PC-3 (cell line): ENCODE data around the gene MYH7. TPM values are rescaled to one million over a fixed set of nuclear protein-coding genes. Genes with fewer than 3 reads are reported as not detected.

Source experiments
- ATAC-seq: fragments of 200-7000 bp; cut with Tn5 transposase; 2 replicates; pipeline ENCODE4 v1.9.1; 2020; ENCODE audit warnings: mild to moderate bottlenecking, moderate library complexity
- BruUV-seq: library from RNA; stranded (reverse); fragments of 400-500 nt; replicated peaks from 2 replicates; lab custom pipeline; 2021; lab: Mats Ljungman, UMichigan
- CTCF ChIA-PET: fragments of 300-600 bp; sonication (Branson Sonifier 250); formaldehyde crosslinking; loops from one replicate; lab custom pipeline; 2022; ENCODE audit warnings: antibody characterized with exemption; lab: Charles Lee
- POLR2A ChIA-PET: fragments of 300-600 bp; sonication (Branson Sonifier 250); formaldehyde crosslinking; loops from one replicate; lab custom pipeline; 2022; ENCODE audit warnings: antibody characterized with exemption; ENCODE audit not compliant: unreplicated experiment; lab: Charles Lee
- DNase-seq: peaks from one replicate; pipeline ENCODE4 v3.0.0-alpha.2; 2015
- H2AFZ ChIP-seq: fragments of 300-600 bp; sonication (generic); 2 replicates; pipeline ENCODE4 v1.6.0; 2016; ENCODE audit warnings: antibody characterized with exemption, low read length
- H3F3A ChIP-seq: fragments of 300-600 bp; sonication (generic); one replicate; pipeline ENCODE4 v1.6.0; 2017; ENCODE audit warnings: antibody characterized with exemption, low read length, control low read depth, mild to moderate bottlenecking; ENCODE audit not compliant: unreplicated experiment
- H3K27ac ChIP-seq: fragments of 300-600 bp; sonication (generic); 2 replicates; pipeline ENCODE4 v1.5.1; 2016; ENCODE audit warnings: mild to moderate bottlenecking, low read length
- H3K27me3 ChIP-seq: fragments of 300-600 bp; sonication (generic); 2 replicates; pipeline ENCODE4 v1.6.1; 2016; ENCODE audit warnings: low read length, mixed read lengths
- H3K36me3 ChIP-seq: fragments of 300-600 bp; sonication (generic); 2 replicates; pipeline ENCODE4 v1.6.1; 2016; ENCODE audit warnings: low read depth, mixed run types, low read length, mixed read lengths
- H3K4me1 ChIP-seq: fragments of 300-600 bp; sonication (generic); 2 replicates; pipeline ENCODE4 v1.5.1; 2016; ENCODE audit warnings: low read length; ENCODE audit not compliant: insufficient read depth
- H3K4me2 ChIP-seq: fragments of 300-600 bp; sonication (generic); 2 replicates; pipeline ENCODE4 v1.6.0; 2016; ENCODE audit warnings: low read length
- H3K4me3 ChIP-seq: fragments of 300-600 bp; sonication (generic); 2 replicates; pipeline ENCODE4 v1.5.1; 2016; ENCODE audit warnings: mild to moderate bottlenecking, low read length, mixed read lengths
- H3K79me2 ChIP-seq: fragments of 300-600 bp; sonication (generic); 2 replicates; pipeline ENCODE4 v1.6.1; 2017; ENCODE audit warnings: low read length, mixed read lengths
- H3K9ac ChIP-seq: fragments of 300-600 bp; sonication (generic); 2 replicates; pipeline ENCODE4 v1.6.0; 2016; ENCODE audit warnings: mild to moderate bottlenecking, low read length
- H3K9me2 ChIP-seq: fragments of 300-600 bp; sonication (generic); replicated peaks from 2 replicates; pipeline ENCODE4 v1.6.1; 2016; ENCODE audit warnings: mixed run types, low read length, mixed read lengths
- H3K9me3 ChIP-seq: fragments of 300-600 bp; sonication (generic); 2 replicates; pipeline ENCODE4 v1.6.1; 2016; ENCODE audit warnings: low read length, mixed read lengths
- H4K20me1 ChIP-seq: fragments of 300-600 bp; sonication (generic); 2 replicates; pipeline ENCODE4 v1.6.1; 2016; ENCODE audit warnings: low read length, mixed read lengths
- EZH2 ChIP-seq: fragments of 300-600 bp; sonication (generic); IDR thresholded peaks from one replicate; pipeline ENCODE4 v1.6.1; 2017; ENCODE audit warnings: antibody characterized with exemption, mild to moderate bottlenecking, low read length; ENCODE audit not compliant: unreplicated experiment
- EZH2phosphoT487 ChIP-seq: fragments of 300-600 bp; sonication (generic); IDR thresholded peaks from 2 replicates; pipeline ENCODE4 v1.6.1; 2018; ENCODE audit warnings: mild to moderate bottlenecking, antibody characterized with exemption, low read length, borderline replicate concordance
- intact Hi-C: fragments of 100-400 bp; cut with micrococcal nuclease; formaldehyde crosslinking; loops from 2 replicates; pipeline ENCODE4 v1.9.0; 2023
- total RNA-seq: library from RNA; depleted of rRNA; stranded (reverse); fragments of >200 nt; gene quantifications from 2 replicates; pipeline ENCODE4 v1.2.3, GENCODE V29; 2014
- TF ChIP-seq, protein P1 (sequence below): fragments of 300-600 bp; sonication (generic); conservative IDR thresholded peaks from 2 replicates; pipeline ENCODE4 v1.5.1; 2017; ENCODE audit warnings: antibody characterized with exemption, low read depth, mild to moderate bottlenecking, low read length

The MYH7 gene
- total RNA-seq, 1 experiment from 2014 or later: not detected

DNA sequence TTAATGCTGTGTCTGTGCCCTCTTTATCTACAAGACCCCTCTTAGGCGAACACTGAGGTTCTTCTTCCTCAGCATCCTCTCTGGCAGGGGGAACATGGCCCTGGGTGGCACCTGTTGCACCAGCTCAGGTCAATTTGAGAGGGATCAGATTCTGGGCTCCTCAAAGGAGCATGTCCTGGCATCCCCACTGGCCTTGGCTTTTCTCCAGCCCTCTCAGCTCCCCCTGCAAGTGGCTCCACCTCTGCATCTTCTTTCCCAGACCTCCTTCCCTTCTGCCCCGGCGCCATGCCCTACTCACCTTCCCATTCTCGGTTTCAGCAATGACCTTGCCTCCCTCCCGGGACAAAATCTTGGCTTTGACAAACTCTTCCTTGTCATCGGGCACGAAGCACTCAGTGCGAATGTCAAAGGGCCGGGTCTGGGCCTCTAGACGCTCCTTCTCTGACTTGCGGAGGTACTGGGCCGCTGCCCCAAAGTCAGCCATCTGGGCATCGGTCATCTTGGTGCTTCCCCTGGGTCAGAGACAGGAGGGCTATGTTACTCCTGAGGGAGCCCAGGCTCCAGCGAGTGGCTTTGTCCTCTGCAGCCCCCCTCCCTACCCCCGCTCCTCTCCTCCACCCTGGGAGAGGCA lies 28.6 kb downstream of the MYH7 start:
- Histone ChIP-seq H3F3A (no peaks in the 10 kb centered on the region), H3K4me1 (no peaks in the 10 kb centered on the region), H2AFZ (no peak overlapping the region), H3K9me3 (no peaks in the 10 kb centered on the region), H3K4me3 (no peak overlapping the region), H3K9me2 (no peaks in the 10 kb centered on the region), H3K79me2 (no peaks in the 10 kb centered on the region), H4K20me1 (no peaks in the 10 kb centered on the region), H3K27ac (no peak overlapping the region), H3K4me2 (no peak overlapping the region), H3K27me3 (peaks cover 82% of the 10 kb centered on the region), H3K9ac (no peak overlapping the region), H3K36me3 (no peaks in the 10 kb centered on the region)
- intact Hi-C loops: no loop called here
- POLR2A ChIA-PET: no interaction called here
- BruUV-seq: no TSS peak
- ATAC-seq (no peak), DNase-seq (no peak)
- TF ChIP-seq, protein P1, sequence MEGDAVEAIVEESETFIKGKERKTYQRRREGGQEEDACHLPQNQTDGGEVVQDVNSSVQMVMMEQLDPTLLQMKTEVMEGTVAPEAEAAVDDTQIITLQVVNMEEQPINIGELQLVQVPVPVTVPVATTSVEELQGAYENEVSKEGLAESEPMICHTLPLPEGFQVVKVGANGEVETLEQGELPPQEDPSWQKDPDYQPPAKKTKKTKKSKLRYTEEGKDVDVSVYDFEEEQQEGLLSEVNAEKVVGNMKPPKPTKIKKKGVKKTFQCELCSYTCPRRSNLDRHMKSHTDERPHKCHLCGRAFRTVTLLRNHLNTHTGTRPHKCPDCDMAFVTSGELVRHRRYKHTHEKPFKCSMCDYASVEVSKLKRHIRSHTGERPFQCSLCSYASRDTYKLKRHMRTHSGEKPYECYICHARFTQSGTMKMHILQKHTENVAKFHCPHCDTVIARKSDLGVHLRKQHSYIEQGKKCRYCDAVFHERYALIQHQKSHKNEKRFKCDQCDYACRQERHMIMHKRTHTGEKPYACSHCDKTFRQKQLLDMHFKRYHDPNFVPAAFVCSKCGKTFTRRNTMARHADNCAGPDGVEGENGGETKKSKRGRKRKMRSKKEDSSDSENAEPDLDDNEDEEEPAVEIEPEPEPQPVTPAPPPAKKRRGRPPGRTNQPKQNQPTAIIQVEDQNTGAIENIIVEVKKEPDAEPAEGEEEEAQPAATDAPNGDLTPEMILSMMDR: no peak
- TF ChIP-seq EZH2 (no peak), EZH2phosphoT487 (no peak)
- CTCF ChIA-PET: no interaction called here

DNA sequence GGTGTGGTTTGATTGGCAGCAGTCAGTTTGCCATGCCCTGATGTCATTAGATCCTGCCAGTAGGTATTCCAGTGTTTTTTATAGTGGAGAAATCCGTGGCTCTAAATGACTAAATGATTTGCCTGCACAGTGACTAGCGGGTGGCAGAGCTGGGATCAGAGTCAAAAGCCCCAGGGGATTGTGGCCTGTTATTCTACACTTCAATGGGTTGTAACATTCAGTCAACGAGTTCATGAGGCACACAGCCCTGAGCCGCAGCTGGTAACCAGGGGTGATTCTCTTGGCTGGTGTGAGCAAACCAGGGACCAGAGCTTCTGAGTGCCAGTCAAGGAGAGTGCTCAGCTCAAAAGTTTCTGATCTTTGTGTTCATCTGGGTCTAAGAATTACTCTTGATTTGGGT lies 29.2 kb downstream of the MYH7 start:
- H2AFZ ChIP-seq: no peak overlapping the region
- H3K9me2 ChIP-seq: no peaks in the 10 kb centered on the region
- BruUV-seq: no TSS peak
- H3K27ac ChIP-seq: no peak overlapping the region
- H3K36me3 ChIP-seq: no peaks in the 10 kb centered on the region
- no peaks in the 10 kb centered on the region for H3K4me1 ChIP-seq
- TF ChIP-seq EZH2 (no peak), EZH2phosphoT487 (no peak)
- TF ChIP-seq, protein P1: no peak
- ATAC-seq (no peak), DNase-seq (no peak)
- peaks cover 82% of the 10 kb centered on the region for H3K27me3 ChIP-seq
- no peak overlapping the region for H3K4me2 ChIP-seq
- no peaks in the 10 kb centered on the region for H4K20me1 ChIP-seq
- ChIA-PET CTCF (no interaction called here), POLR2A (no interaction called here)
- H3F3A ChIP-seq: no peaks in the 10 kb centered on the region
- no peaks in the 10 kb centered on the region for H3K9me3 ChIP-seq
- no peaks in the 10 kb centered on the region for H3K79me2 ChIP-seq
- no peak overlapping the region for H3K4me3 ChIP-seq
- no peak overlapping the region for H3K9ac ChIP-seq
- intact Hi-C loops: no loop called here

DNA sequence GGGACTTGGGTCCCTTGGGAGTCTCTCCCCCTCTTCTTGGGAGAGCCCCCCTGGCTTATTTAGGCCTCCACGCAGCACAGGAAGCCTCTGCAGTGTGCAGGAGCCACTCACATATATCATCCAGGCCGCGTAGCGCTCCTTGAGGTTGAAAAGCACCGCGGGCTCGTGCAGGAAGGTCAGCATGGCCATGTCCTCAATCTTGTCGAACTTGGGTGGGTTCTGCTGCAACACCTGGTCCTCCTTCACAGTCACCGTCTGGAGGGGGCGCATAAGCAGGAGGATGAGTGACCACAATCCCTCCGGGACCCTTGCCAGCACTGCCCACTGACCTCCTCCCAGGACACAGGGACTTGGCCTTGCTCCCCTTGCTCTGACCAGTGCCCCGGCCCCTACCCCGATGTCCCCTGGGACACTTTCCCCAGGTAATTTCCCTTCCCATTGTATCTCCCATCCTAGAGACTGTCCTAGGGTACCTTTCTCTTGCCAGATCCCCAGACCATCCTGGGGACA lies 29.9 kb downstream of the MYH7 start:
- ATAC-seq: no peak
- intact Hi-C loops: no loop called here
- Histone ChIP-seq H3K9me3 (no peaks in the 10 kb centered on the region), H3K9me2 (no peaks in the 10 kb centered on the region), H3K79me2 (no peaks in the 10 kb centered on the region), H4K20me1 (no peaks in the 10 kb centered on the region), H3K36me3 (no peaks in the 10 kb centered on the region), H3K27me3 (peaks cover 75% of the 10 kb centered on the region), H2AFZ (no peak overlapping the region), H3K4me1 (no peaks in the 10 kb centered on the region), H3F3A (no peaks in the 10 kb centered on the region), H3K9ac (no peak overlapping the region), H3K4me3 (no peak overlapping the region), H3K27ac (no peak overlapping the region), H3K4me2 (no peak overlapping the region)
- BruUV-seq: no TSS peak
- TF ChIP-seq EZH2 (no peak), EZH2phosphoT487 (no peak)
- TF ChIP-seq, protein P1: no peak
- CTCF ChIA-PET: no interaction called here
- POLR2A ChIA-PET: no interaction called here
- no peak for DNase-seq
